CD14-positive monocyte (primary cell): Measurements from ENCODE around the gene LIN7B. TPM values are rescaled to one million over a fixed set of nuclear protein-coding genes. Genes with fewer than 3 reads are reported as not detected.

Experiments used
- DNase-seq, 3 donors: peaks; one replicate each; pipeline ENCODE4 v3.0.0-alpha.2; 2011 to 2022
- H2AFZ ChIP-seq: 2 replicates; pipeline ENCODE4 v1.6.0; 2012; ENCODE audit warnings: mild to moderate bottlenecking, low read depth, low read length, inconsistent platforms; ENCODE audit not compliant: insufficient read depth, poor library complexity, severe bottlenecking
- H3K27ac ChIP-seq, 2 donors: 1 replicate in 1 of 2; 2 replicates in 1 of 2; pipeline ENCODE4 v1.5.1; 2012 to 2013; ENCODE audit warnings: low read length in 2 of 2, control low read depth in 1 of 2, inconsistent platforms in 1 of 2, low read depth in 1 of 2, mild to moderate bottlenecking in 1 of 2
- H3K27me3 ChIP-seq, 2 donors: one replicate each; pipeline versions ENCODE4 v1.6.0 to v1.6.1; 2011 to 2013; ENCODE audit warnings: low read length in 2 of 2; ENCODE audit not compliant: control insufficient read depth in 2 of 2, insufficient read depth in 2 of 2
- H3K36me3 ChIP-seq, 2 donors: replicated peaks in 1 of 2; 1 replicate in 1 of 2; 2 replicates in 1 of 2; pipeline versions ENCODE4 v1.5.1 to v1.6.1; 2012 to 2013; ENCODE audit warnings: low read length in 2 of 2, control low read depth in 1 of 2, inconsistent platforms in 1 of 2, mild to moderate bottlenecking in 1 of 2; ENCODE audit not compliant: insufficient read depth in 2 of 2, control insufficient read depth in 1 of 2
- H3K4me1 ChIP-seq, 2 donors: 1 replicate in 1 of 2; 2 replicates in 1 of 2; pipeline versions ENCODE4 v1.5.1 to v1.6.1; 2012 to 2013; ENCODE audit warnings: low read length in 2 of 2, control low read depth in 1 of 2, inconsistent platforms in 1 of 2, mild to moderate bottlenecking in 1 of 2, moderate library complexity in 1 of 2; ENCODE audit not compliant: insufficient read depth in 2 of 2, control insufficient read depth in 1 of 2
- H3K4me2 ChIP-seq: replicated peaks from 2 replicates; pipeline ENCODE3; 2012; ENCODE audit warnings: low read length, moderate library complexity, mild to moderate bottlenecking; ENCODE audit not compliant: poor library complexity, severe bottlenecking; ENCODE audit errors: extremely low read depth
- H3K4me3 ChIP-seq, 3 experiments: fragments of 200-600 bp in 1 of 3; sonication (generic) in 1 of 3; replicated peaks in 1 of 3; 1 replicate in 2 of 3; 2 replicates in 1 of 3; pipeline ENCODE4 v1.5.1; 2011 to 2013; ENCODE audit warnings: low read length in 3 of 3, mild to moderate bottlenecking in 3 of 3, control low read depth in 2 of 3, low read depth in 2 of 3, inconsistent platforms in 1 of 3, moderate library complexity in 1 of 3
- H3K79me2 ChIP-seq: 2 replicates; pipeline ENCODE4 v1.6.0; 2012; ENCODE audit warnings: mild to moderate bottlenecking, control low read depth, inconsistent platforms, low read length, moderate library complexity; ENCODE audit not compliant: insufficient read depth
- H3K9ac ChIP-seq: 2 replicates; pipeline ENCODE4 v1.6.0; 2017; ENCODE audit warnings: low read length, mild to moderate bottlenecking; ENCODE audit not compliant: insufficient read depth, poor library complexity, severe bottlenecking
- H3K9me3 ChIP-seq, 2 donors: replicated peaks in 1 of 2; 1 replicate in 1 of 2; 2 replicates in 1 of 2; pipeline versions ENCODE4 v1.5.1 to v1.6.1; 2012 to 2013; ENCODE audit warnings: low read length in 2 of 2, control low read depth in 1 of 2; ENCODE audit not compliant: control insufficient read depth in 1 of 2, insufficient read depth in 1 of 2
- H4K20me1 ChIP-seq: 2 replicates; pipeline ENCODE4 v1.6.0; 2012; ENCODE audit warnings: mild to moderate bottlenecking, low read length, control low read depth, moderate library complexity; ENCODE audit not compliant: insufficient read depth
- H3K27ac Mint-ChIP-seq, 7 donors: one replicate each; pipeline ENCODE4 v1.8.0; 2020; ENCODE audit warnings: mild to moderate bottlenecking in 7 of 7, mixed read lengths in 7 of 7, moderate library complexity in 6 of 7, inconsistent platforms in 2 of 7
- H3K27me3 Mint-ChIP-seq, 3 donors: one replicate each; pipeline ENCODE4 v1.8.0; 2021 to 2022; ENCODE audit warnings: low read depth in 3 of 3, mild to moderate bottlenecking in 3 of 3, mixed read lengths in 3 of 3, moderate library complexity in 3 of 3, inconsistent platforms in 1 of 3
- H3K36me3 Mint-ChIP-seq, 2 donors: one replicate each; pipeline ENCODE4 v1.8.0; 2020; ENCODE audit warnings: mixed read lengths in 2 of 2, inconsistent platforms in 1 of 2, mild to moderate bottlenecking in 1 of 2
- H3K4me1 Mint-ChIP-seq: one replicate; pipeline ENCODE4 v1.8.0; 2020; ENCODE audit warnings: mild to moderate bottlenecking, mixed read lengths
- H3K4me3 Mint-ChIP-seq, 2 donors: one replicate each; pipeline ENCODE4 v1.8.0; 2020; ENCODE audit warnings: mild to moderate bottlenecking in 2 of 2, mixed read lengths in 2 of 2, moderate library complexity in 1 of 2
- H3K9me3 Mint-ChIP-seq, 7 donors: one replicate each; pipeline ENCODE4 v1.8.0; 2020 to 2022; ENCODE audit warnings: mixed read lengths in 7 of 7, mild to moderate bottlenecking in 6 of 7, moderate library complexity in 6 of 7, inconsistent platforms in 2 of 7
- CTCF ChIP-seq: fragments of 200-600 bp; IDR thresholded peaks from one replicate; pipeline ENCODE4 v1.8.0; 2022; ENCODE audit warnings: antibody characterized with exemption, mild to moderate bottlenecking
- WGBS: methylation state at CpG from one replicate; pipeline ENCODE4 v1.1.5; 2013; ENCODE audit warnings: missing lambda C conversion rate; ENCODE audit not compliant: insufficient coverage; 5-methylcytosine and 5-hydroxymethylcytosine counted together
- intact Hi-C, 2 donors: fragments of 100-400 bp; cut with micrococcal nuclease; formaldehyde crosslinking; loops; one replicate each; pipeline versions ENCODE4 v1.15.0 to v1.15.1; 2023
- polyA plus RNA-seq, 3 donors: library from polyadenylated mRNA; depleted of rRNA in 1 of 3; unstranded in 2 of 3; stranded (reverse) in 1 of 3; fragments of 300-500 nt in 2 of 3; fragments of >200 nt in 1 of 3; fragmentation: Illumina TruSeq in 2 of 3; gene quantifications; 1 replicate in 2 of 3; 2 replicates in 1 of 3; pipeline ENCODE4 v1.2.3, GENCODE V29; 2012 to 2021

The LIN7B gene
- polyA plus RNA-seq, 3 donors = 4.1 to 9.2 (median 4.2) TPM

- Histone ChIP-seq H3K27ac (no peak overlapping the region), H3K4me2 (peak overlapping the region; percentile 72), H3K79me2 (no peaks in the 10 kb centered on the region), H3K4me3 (peak overlapping the region in 2 of 3 experiments; percentile 13 to 72), H3K9ac (peak overlapping the region; percentile 21), H4K20me1 (no peaks in the 10 kb centered on the region), H3K9me3 (peaks cover 0 to 18% of the 10 kb centered on the region in 2 donors), H3K27me3 (peaks cover 0 to 17% of the 10 kb centered on the region in 2 donors), H3K4me1 (peaks cover 15 to 35% of the 10 kb centered on the region in 2 donors), H3K36me3 (no peaks in the 10 kb centered on the region), H2AFZ (peak overlapping the region; percentile 63)
- H3K4me1 Mint-ChIP-seq = peaks cover 37% of the 10 kb centered on the region
- peaks cover 18 to 32% (median 23%) of the 10 kb centered on the region in 7 donors for H3K9me3 Mint-ChIP-seq
- 25% methylated on average over 45 of the region's 49 CpGs for WGBS
- DNase-seq = no peak
- peak overlapping the region; percentile 67 to 88 for H3K4me3 Mint-ChIP-seq
- intact Hi-C loops = no loop called here
- peak overlapping the region in 1 of 7 donors; percentile 55 for H3K27ac Mint-ChIP-seq
- no peak for TF ChIP-seq CTCF
- peaks cover 24 to 35% (median 33%) of the 10 kb centered on the region in 3 donors for H3K27me3 Mint-ChIP-seq
- no peaks in the 10 kb centered on the region for H3K36me3 Mint-ChIP-seq
Measured at GRCh38 chr19:49132974-49133609, 18.9 kb downstream of the LIN7B start.

DNA sequence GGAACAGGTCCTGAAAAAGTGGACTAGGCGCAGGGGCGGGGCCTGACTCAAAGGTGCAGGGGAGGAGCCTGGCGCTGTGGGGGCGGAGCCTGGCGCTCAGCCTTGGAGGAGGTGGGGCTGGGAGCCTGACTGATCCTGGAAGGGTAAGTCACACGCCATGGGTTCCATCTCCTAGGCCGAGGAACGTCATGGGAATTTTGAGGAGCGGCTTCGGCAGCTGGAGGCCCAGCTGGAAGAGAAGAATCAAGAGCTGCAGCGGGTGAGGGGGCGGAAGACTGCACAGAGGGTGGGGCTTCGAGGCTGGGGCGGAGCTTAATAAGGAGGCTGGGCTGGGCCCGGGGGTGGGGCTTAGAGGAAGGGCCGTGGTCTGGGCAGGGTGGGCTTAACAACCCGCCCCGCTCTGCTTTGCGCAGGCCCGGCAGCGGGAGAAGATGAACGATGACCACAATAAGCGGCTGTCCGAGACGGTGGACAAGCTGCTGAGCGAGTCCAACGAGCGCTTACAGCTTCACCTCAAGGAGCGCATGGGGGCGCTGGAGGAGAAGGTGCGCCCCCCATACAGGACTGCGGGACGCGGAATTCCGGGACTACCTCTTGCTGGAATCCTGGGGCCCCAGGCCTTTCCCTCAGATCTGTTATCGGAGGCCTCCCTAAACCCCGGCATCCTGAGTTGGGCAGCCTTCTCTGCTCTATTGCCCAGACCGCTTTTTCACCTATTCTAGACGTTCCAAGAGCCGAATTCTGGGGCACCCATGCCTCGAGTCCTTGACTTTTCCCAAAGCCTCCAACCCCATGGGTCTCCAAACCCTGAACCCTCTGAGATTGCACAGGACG is 19.7 kb downstream of the LIN7B start:
- H3K4me3 ChIP-seq = peak overlapping the region in 2 of 3 experiments; percentile 13 to 72
- H3K27ac Mint-ChIP-seq = peak overlapping the region in 3 of 7 donors; percentile 35 to 52 (median 42)
- DNase-seq = peak in 2 of 3 donors; percentile 24 to 31

More for the DNA sequence above, 19.7 kb downstream of the LIN7B start:
- peak overlapping the region; percentile 63 for H2AFZ ChIP-seq
- H3K79me2 ChIP-seq = no peaks in the 10 kb centered on the region
- peaks cover 15 to 27% of the 10 kb centered on the region in 2 donors for H3K4me1 ChIP-seq
- 32% methylated on average over 42 of the region's 42 CpGs for WGBS
- H3K4me1 Mint-ChIP-seq = peaks cover 29% of the 10 kb centered on the region
- H3K36me3 Mint-ChIP-seq = no peaks in the 10 kb centered on the region
- H3K27me3 Mint-ChIP-seq = peaks cover 22 to 33% (median 30%) of the 10 kb centered on the region in 3 donors
- H3K27me3 ChIP-seq = peaks cover 0 to 17% of the 10 kb centered on the region in 2 donors
- H3K9me3 Mint-ChIP-seq = peaks cover 13 to 32% (median 20%) of the 10 kb centered on the region in 7 donors
- H3K36me3 ChIP-seq = no peaks in the 10 kb centered on the region
- H3K9me3 ChIP-seq = peaks cover 0 to 18% of the 10 kb centered on the region in 2 donors
- peak overlapping the region; percentile 67 to 88 for H3K4me3 Mint-ChIP-seq
- peak overlapping the region; percentile 72 for H3K4me2 ChIP-seq
- intact Hi-C loops = no loop called here
- no peak for TF ChIP-seq CTCF
- peak overlapping the region; percentile 21 for H3K9ac ChIP-seq
- no peaks in the 10 kb centered on the region for H4K20me1 ChIP-seq
- H3K27ac ChIP-seq = no peak overlapping the region
